ENCODE measurements around the gene REXO1. TPM values are rescaled to one million over a fixed set of nuclear protein-coding genes. Genes with fewer than 3 reads are reported as not detected.
A peak's percentile ranks its signal among the peaks of the same experiment; 100 is the strongest.
"Not testable (repeated sequence)": the region's sequence is repeated elsewhere in the genome, so short reads cannot be mapped to it uniquely, and the experiment has no call there.

Gene REXO1
- total and polyA plus RNA-seq, 2 donors (not counting 1 experiment from before 2014, with no cell fraction given), result 6.1 to 6.8 TPM

GRCh38 chr19:1882786-1883692 is 34.8 kb upstream of the REXO1 start:
- H4K20me1 ChIP-seq (ENCODE audit: control insufficient read depth, extremely low read depth, insufficient read depth, low read length), result peaks cover 1% of the 10 kb centered on the region
- H3K9ac ChIP-seq (ENCODE audit: insufficient read depth, low read length), result no peak overlapping the region
- peak overlapping the region; percentile 98 for H3K4me2 ChIP-seq (ENCODE audit: extremely low read depth, insufficient read depth, low read length)
- H3K4me3 ChIP-seq (replicated peaks in 1 of 4; ENCODE audit: control extremely low read depth in 1 of 4, insufficient read depth in 1 of 4, low read depth in 3 of 4, low read length in 4 of 4), result peak overlapping the region in 2 of 4 experiments; percentile 85 to 94
- TF ChIP-seq EZH2 (IDR thresholded peaks at IDR 0.05; ENCODE audit: low read length, missing control alignments) (no peak), CTCF (conservative IDR thresholded peaks at IDR 0.05 in 1 of 2, IDR thresholded peaks at IDR 0.05 in 1 of 2; ENCODE audit: low read depth in 1 of 2, low read length in 2 of 2) (no peak)
- no peak overlapping the region for H3K27ac ChIP-seq (ENCODE audit: insufficient read depth, low read length)
- no peak overlapping the region for H2AFZ ChIP-seq (ENCODE audit: low read length)
- H3K36me3 ChIP-seq (ENCODE audit: control insufficient read depth, insufficient read depth, low read length), result peaks cover 4% of the 10 kb centered on the region
- peaks cover 7% of the 10 kb centered on the region for H3K4me1 ChIP-seq (ENCODE audit: control insufficient read depth, extremely low read depth, insufficient read depth, low read length)
- DNase-seq (ENCODE audit: low read depth in 2 of 2), result no peak
- no peaks in the 10 kb centered on the region for H3K9me3 ChIP-seq (ENCODE audit: control insufficient read depth, insufficient read depth, low read depth, low read length)
- H3K79me2 ChIP-seq (ENCODE audit: control insufficient read depth, insufficient read depth, low read length), result peaks cover 46% of the 10 kb centered on the region
- no peaks in the 10 kb centered on the region for H3K27me3 ChIP-seq (ENCODE audit: control insufficient read depth, insufficient read depth, low read length)

- Histone ChIP-seq H3K9ac (ENCODE audit: insufficient read depth, low read length) (no peak overlapping the region), H3K27ac (ENCODE audit: insufficient read depth, low read length) (no peak overlapping the region), H3K4me1 (ENCODE audit: control insufficient read depth, extremely low read depth, insufficient read depth, low read length) (peaks cover 7% of the 10 kb centered on the region)
Measured at GRCh38 chr19:1882089-1882785, 34.0 kb upstream of the REXO1 start.

GRCh38 chr19:1881393-1882088 is 33.3 kb upstream of the REXO1 start:
- H3K4me3 ChIP-seq (replicated peaks in 1 of 4; ENCODE audit: control extremely low read depth in 1 of 4, insufficient read depth in 1 of 4, low read depth in 3 of 4, low read length in 4 of 4); H3K4me2 ChIP-seq (ENCODE audit: extremely low read depth, insufficient read depth, low read length); H3K36me3 ChIP-seq (ENCODE audit: control insufficient read depth, insufficient read depth, low read length); H3K27ac ChIP-seq (ENCODE audit: insufficient read depth, low read length); H2AFZ ChIP-seq (ENCODE audit: low read length); H3K9me3 ChIP-seq (ENCODE audit: control insufficient read depth, insufficient read depth, low read depth, low read length); H3K27me3 ChIP-seq (ENCODE audit: control insufficient read depth, insufficient read depth, low read length); H3K4me1 ChIP-seq (ENCODE audit: control insufficient read depth, extremely low read depth, insufficient read depth, low read length); H4K20me1 ChIP-seq (ENCODE audit: control insufficient read depth, extremely low read depth, insufficient read depth, low read length); H3K9ac ChIP-seq (ENCODE audit: insufficient read depth, low read length); DNase-seq (ENCODE audit: low read depth in 2 of 2): not testable (repeated sequence)
- H3K79me2 ChIP-seq (ENCODE audit: control insufficient read depth, insufficient read depth, low read length), result peaks cover 46% of the 10 kb centered on the region

More at GRCh38 chr19:1882089-1882785, 34.0 kb upstream of the REXO1 start:
- Histone ChIP-seq H4K20me1 (ENCODE audit: control insufficient read depth, extremely low read depth, insufficient read depth, low read length) (peaks cover 1% of the 10 kb centered on the region), H2AFZ (ENCODE audit: low read length) (no peak overlapping the region), H3K79me2 (ENCODE audit: control insufficient read depth, insufficient read depth, low read length) (peaks cover 46% of the 10 kb centered on the region), H3K4me2 (ENCODE audit: extremely low read depth, insufficient read depth, low read length) (no peak overlapping the region), H3K9me3 (ENCODE audit: control insufficient read depth, insufficient read depth, low read depth, low read length) (no peaks in the 10 kb centered on the region), H3K27me3 (ENCODE audit: control insufficient read depth, insufficient read depth, low read length) (no peaks in the 10 kb centered on the region), H3K36me3 (ENCODE audit: control insufficient read depth, insufficient read depth, low read length) (peaks cover 4% of the 10 kb centered on the region), H3K4me3 (replicated peaks in 1 of 4; ENCODE audit: control extremely low read depth in 1 of 4, insufficient read depth in 1 of 4, low read depth in 3 of 4, low read length in 4 of 4) (peak overlapping the region in 1 of 4 experiments; percentile 20)
- no peak for TF ChIP-seq EZH2 (IDR thresholded peaks at IDR 0.05; ENCODE audit: low read length, missing control alignments)
- TF ChIP-seq CTCF (conservative IDR thresholded peaks at IDR 0.05 in 1 of 2, IDR thresholded peaks at IDR 0.05 in 1 of 2; ENCODE audit: low read depth in 1 of 2, low read length in 2 of 2), result no peak
- DNase-seq (ENCODE audit: low read depth in 2 of 2), result no peak
